Measurements from ENCODE around the gene SLC25A20.

DNA sequence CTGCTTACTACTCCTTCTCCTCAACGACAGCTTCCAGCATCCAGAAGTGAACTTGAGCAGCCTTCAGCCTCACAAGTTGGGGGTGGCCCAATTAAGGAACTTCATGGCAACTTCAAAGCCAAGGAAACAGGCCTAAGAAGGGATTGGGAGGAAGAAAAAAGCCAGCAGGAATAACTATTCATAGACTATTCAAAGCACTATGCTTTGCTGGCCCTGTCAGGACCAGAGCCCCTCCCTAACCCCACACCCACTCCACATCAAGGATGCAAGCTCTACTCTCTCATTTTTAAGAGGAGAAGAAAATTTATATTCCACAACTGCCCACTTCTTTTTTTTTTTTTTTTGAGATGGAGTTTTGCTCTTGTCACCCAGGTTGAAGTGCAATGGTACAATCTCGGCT is 41.0 kb downstream of the SLC25A20 start:
- TF ChIP-seq, protein P1, sequence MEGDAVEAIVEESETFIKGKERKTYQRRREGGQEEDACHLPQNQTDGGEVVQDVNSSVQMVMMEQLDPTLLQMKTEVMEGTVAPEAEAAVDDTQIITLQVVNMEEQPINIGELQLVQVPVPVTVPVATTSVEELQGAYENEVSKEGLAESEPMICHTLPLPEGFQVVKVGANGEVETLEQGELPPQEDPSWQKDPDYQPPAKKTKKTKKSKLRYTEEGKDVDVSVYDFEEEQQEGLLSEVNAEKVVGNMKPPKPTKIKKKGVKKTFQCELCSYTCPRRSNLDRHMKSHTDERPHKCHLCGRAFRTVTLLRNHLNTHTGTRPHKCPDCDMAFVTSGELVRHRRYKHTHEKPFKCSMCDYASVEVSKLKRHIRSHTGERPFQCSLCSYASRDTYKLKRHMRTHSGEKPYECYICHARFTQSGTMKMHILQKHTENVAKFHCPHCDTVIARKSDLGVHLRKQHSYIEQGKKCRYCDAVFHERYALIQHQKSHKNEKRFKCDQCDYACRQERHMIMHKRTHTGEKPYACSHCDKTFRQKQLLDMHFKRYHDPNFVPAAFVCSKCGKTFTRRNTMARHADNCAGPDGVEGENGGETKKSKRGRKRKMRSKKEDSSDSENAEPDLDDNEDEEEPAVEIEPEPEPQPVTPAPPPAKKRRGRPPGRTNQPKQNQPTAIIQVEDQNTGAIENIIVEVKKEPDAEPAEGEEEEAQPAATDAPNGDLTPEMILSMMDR (IDR thresholded peaks at IDR 0.05; ENCODE audit: low read depth, low read length) = no peak
- TF ChIP-seq POLR2A (IDR thresholded peaks at IDR 0.05; ENCODE audit: extremely low read depth, insufficient read length) (no peak), MYC (IDR thresholded peaks at IDR 0.05; ENCODE audit: low read depth, low read length) (no peak)
